Measurements from ENCODE around the gene UCN.
A peak's percentile ranks its signal among the peaks of the same experiment; 100 is the strongest.
"Not testable (repeated sequence)": the region's sequence is repeated elsewhere in the genome, so short reads cannot be mapped to it uniquely, and the experiment has no call there.

The UCN gene, protein sequence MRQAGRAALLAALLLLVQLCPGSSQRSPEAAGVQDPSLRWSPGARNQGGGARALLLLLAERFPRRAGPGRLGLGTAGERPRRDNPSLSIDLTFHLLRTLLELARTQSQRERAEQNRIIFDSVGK

DNA sequence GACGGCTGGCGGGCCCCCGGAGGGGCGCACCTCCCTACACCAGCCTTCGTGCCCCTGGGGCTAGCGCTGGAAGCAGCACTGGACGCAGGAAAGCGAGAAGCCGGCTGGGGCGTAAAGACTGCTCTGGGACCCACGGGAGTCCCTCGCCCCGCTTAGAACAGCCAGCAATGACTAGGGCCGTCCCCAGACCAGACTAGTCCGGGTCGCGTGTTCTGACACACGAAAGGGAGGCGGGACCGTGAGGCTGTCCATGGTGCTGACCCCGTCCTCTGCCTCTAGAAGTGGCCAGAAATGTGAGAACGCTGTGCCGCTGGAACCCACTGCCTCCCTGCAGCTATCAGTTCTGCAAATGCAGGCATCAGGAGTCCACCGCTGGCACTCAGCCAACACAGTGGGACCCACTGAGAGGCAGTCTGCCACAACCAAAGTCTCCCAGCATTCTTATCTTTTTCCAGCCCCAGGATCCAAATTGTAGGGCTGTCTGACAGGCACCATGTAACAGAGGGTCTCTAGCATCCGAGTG is at the start of gene UCN:
Gene UCN, minus strand, starts transcription at position 87 of the 523 bp plus-strand sequence. CDS start 550 bp downstream, outside the sequence.
- DNase-seq (ENCODE audit: low spot score), result no peak

DNA sequence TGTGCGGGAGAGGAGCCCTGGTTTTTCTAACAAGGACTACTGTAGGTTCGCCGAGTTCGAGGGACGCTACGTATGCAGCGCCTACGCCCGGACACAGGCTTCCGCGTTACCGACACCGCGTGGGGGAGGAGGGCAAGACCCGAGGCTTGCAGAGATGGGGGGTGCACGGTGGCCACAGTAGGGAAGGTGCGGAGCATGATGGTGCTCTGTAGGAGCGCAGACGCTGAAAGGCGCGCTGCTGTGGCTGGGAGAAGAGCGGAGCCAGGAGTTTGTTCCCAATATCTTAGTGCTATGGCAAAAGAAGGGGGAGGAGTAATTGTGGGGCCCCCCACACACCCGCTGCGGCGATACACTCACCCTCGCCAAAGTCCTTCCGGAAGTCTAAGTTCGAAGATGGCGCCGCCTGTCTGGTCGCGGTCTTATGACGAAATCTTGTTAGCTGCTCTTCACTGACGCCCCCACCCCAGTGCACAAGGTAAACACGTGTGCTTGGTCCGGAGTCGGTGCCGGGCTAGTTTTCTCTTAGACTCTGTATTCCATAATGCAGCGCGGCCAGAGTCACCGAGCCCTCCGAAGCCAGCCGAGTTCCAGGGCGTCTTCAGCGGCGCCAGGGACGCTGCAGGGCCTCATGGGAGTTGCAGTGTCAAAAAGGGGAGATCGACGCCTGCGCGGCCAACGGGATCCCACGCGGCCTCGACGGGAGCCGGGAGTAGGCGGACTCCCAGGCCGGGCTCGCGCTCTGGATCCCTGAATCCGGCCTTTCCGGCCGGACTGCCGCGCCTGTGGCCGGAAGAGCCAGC is 48.3 kb upstream of the UCN start, which contains the start of gene GTF3C2:
Gene GTF3C2, minus strand, starts transcription at position 383 of the 800 bp plus-strand sequence. CDS start 13,210 bp downstream, outside the sequence.
- peak; percentile 93 for DNase-seq (ENCODE audit: low spot score)

DNA sequence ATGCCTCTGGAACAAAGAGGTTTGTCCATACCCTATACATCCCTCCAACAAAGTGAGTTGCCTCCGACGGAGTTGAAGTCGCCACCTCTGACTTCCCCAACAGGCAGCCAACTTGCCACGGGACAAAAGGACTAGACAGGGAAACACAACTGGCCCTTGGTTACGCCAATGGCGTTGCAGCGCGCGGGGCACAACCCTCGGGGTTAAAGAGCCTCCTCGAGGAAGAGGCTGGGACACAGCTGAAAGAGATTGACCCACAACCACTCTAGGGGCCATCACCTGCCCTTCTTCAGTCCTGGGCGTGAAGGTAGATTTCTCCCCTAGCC is 47.8 kb upstream of the UCN start:
- DNase-seq (ENCODE audit: low spot score), result no peak

DNA sequence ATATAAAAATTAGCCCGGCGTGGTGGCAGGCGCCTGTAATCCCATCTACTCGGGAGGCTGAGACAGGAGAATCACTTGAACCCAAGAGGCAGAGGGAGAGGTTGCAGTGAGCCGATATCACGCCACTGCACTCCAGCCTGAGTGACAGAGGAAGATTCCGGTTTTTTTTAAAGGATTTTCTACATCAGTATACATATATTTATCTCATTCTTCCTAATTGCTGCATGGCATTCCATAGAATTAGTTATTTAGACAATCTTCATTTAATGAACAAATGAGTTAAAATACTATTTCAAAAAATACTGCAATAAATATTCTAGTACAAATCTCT is 46.3 kb upstream of the UCN start:
- no peak for DNase-seq (ENCODE audit: low spot score)

DNA sequence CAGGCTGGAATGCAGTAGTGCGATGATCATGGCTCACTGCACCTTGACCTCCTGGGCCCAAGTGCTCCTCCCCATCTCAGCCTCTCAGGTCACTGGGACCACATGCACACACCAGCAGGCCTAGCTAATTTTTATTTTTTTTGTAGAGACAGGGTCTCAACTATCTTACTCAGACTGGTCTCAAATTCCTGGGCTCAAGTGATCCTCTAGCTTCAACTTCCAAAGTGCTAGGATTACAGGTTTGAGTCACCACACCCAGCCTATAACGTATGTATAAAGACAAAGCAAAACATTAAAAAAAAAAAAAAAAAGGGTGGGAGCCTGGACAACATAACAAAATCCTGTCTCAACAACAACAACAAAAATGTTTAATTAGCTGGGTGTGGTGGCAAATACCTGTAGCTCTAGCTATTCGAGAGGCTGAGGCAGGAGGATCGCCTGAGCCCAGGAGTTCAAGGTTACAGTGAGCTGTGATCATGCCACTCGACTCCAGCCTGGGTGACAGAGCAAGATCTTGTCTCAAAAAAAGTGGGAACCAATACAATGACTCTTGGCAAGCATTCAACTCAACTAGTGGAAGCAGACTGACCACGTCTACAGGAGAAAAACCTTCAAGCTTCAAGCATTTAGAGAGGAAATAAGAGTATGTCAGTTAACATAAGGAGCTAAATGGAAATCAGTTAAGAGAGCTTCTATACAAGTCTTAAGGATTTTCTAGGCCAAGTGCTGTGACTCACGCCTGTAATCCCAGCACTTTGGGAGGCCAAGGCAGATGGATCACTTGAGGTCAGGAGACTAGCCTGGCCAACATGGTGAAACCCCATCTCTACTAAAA is 45.7 kb upstream of the UCN start:
- no peak for DNase-seq (ENCODE audit: low spot score)

DNA sequence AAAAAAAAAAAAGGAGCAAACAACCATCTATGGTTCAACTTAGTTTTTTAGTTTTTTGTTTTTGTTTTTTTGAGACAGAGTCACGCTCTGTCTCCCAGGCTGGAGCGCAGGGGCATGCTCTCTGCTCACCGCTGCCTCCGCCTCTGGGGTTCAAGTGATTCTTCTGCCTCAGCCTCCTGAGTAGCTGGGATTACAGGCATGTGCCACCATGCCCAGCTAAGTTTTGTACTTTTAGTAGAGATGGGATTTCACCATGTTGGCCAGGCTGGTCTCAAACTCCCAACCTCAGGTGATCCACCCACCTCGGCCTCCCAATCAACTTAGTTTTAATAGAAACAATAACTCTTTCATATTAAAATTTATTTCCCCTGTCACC is 45.1 kb upstream of the UCN start:
- DNase-seq (ENCODE audit: low spot score), result not testable (repeated sequence)

DNA sequence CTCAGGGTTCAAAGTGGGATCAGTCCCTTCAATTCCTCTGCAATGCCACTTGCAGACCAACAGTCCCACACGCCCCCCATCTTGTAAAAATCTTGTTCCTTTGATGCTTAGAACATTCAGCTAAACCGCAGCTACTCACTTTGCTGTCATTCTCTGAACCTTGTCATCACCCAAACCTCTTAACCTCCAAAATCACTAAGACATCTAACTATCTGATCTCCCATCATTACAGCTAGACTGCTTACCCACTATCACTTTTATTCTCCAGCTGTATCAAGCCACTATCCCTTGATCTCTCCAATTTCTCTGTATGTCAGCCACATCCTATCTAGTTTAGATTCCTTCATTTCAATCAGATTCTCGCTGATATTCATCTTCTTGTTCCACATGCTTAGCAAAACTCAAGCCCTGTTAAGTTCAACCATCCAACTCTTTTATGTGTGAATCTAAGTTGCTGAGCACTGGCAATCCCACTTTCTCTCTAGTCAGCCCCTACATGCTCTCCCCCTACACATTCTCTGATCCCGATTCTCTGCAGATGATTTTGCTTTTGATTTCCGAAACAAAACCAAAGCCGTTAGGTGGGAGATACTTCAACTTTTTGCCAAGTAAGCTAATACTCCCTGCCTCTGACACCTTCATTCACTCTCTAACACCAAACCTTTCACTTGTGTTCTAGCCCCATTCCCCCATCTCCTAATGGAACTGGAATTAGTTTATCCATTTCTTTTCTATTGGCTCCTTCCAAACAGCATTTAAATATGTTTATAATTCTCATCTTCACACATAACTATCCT is 43.8 kb upstream of the UCN start:
- peak; percentile 11 for DNase-seq (ENCODE audit: low spot score)

DNA sequence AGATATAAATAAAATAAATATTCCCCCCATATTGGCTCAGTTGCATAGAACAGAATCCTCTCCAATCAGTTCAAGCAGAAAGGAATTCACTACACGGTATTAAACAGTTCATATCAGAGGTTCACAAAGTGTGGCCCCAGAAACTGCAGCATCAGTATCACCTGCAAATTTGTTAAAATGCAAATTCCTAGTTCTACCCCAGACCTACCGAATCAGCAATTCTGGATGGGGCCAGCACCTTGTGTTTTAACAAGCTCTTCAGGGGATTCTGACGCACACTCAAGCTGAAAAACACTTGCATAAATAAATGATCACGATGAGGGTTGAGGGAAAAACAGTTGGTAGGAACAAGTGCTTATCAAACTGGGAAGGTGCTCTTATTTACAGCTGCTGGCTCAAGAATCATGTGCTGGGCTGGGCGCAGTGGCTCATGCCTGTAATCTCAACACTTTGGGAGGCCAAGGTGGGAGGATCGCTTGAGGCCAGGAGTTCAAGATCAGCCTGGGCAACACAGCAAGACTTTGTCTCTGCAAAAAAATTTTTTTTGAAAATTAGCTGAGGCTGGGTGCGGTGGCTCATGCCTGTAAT is 42.0 kb upstream of the UCN start:
- DNase-seq (ENCODE audit: low spot score), result no peak

DNA sequence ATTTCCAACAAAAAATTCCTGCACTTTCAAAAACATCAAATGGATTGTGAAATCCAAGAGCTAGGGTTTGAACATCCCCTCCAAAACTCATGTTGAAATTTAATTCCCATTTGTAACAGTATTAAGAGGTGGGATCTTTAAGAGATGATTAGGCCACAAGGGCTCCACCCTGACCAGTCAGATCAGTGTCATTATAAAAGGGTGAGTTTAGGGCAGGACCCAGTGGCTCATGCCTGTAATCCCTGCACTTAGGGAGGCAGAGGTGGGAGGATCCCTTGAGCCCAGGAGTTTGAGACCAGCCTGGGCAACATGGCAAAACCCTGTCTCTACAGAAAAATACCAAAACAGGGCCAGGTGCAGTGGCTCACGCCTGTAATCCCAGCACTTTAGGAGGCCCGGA is 39.4 kb upstream of the UCN start:
- DNase-seq (ENCODE audit: low spot score), result no peak

DNA sequence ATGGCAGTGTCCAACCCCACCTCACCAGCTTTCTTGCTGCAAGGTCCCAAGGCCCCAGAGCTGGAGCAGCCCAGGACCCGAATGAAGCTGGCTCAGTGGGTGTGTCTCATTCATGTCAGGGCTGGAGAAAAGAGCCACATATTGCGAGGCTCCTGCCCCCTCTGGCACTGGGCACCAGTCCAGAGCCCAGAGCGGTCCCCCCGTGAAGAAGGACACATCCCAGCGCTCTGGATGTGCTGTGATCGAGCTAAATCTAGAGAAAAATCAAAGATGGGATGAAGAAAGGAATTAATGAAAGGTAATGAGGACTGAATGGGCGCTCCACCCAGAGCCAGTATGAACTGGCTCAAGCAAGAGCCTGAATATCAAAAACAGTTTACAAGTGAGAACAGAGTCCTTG is 27.9 kb upstream of the UCN start:
- DNase-seq (ENCODE audit: low spot score), result no peak

DNA sequence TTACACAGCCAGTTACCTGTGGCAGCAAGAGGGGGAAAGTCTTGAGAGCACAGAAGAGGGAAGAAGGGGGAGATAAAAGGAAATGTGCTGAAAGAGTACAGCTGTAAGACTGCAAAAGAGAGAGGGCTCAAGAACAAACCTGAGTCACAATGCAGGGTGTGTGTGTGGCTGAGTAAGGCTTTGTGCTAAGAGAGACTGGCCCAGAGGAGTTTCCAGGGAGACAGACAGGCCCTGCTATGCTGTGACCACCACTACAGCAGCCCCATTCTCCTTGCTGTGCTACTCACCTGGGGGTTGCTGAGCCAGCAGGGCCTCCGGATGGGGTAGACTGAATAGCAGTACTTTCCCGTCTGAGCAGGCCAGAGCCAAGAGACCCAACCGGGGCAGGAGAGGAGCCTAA is 27.1 kb upstream of the UCN start:
- no peak for DNase-seq (ENCODE audit: low spot score)

DNA sequence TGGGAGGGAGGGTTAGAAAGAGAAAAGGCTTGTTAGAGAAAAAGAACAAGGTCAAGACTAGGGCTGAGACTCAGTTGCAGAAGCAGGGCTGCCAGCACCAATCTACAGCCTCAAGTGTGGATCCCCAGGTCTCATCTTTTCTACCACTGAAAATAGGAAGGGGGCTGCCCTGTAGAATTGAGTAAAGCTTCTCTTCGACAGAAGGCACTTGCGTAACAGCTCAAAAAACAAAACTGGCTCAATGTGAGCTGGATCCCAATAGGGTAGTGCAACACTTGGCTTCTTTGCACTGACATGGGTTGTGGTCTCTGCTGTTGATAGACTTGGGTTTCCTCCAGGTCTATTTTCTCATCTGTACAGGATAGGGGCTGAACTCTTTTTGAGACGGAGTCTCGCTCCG is 16.5 kb upstream of the UCN start:
- DNase-seq (ENCODE audit: low spot score), result no peak

DNA sequence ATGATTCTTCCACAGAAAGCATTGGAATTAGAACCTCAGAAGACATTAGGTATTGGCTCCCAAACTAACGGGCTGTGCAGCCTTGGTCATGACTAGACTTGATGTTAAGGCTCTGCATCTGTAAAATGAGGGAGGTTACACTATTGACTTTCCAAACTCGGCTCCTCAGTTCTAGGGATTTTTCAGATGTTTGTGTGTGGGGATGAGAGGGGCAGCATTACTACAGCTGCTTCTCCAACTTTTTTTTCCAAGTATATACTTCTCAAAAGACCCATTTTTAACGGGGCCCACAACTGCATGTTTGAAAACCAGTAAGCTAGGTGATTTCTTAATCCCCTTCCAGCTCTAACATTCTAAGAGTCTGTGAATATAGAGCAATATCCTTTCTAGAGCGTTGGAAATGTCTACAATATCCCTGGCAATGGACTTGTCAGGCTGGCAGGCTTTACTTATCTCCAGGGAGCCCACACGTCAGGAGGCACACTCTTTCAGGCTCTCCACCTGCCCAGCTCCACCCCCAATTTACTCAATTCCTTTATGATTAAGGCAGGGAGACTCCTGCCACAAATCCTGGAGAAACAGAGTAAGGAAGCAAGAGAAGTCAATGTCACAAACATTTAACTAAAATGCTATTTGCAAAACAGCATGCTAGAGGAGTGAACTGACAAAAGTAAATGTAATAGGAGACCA is 15.5 kb upstream of the UCN start:
- DNase-seq (ENCODE audit: low spot score), result no peak

DNA sequence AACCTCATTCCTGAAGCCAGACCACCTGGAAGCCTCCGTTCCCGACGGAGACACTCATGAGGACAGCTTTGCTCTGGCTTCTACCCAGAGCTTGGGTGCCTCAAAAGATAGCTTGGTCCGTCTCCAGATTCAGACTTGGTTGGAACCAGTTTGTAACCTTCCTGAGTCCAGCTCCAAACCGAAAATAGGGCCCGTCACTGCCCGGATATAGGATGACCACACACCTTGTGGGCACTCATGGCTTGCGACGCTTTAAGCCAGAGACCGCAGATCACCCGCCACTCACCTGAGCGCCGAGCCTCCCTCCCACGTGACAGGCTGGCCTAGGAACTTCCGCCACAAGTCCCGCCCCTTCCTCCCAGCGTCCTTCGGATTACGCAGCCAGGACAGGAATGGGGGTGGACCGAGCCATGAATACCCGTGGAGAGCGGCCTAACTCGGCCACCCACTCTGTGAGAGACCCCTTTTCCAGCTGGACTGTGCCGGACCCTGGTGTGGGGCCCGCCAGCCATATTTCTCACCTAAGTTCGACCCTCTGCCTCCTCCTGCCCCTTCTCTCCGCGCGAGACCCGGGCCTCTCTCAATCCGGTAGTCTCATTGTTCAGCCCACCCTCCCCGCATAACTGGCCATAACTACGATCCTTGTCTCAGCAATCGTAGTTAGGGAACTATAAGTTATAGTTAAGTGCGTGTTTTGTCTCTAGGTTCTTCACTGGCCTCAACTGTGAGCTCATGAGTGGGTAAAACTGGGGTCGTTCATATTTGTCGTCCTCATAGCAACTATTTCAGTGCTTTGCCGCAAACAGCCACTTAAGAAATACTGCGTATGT is 14.7 kb upstream of the UCN start, which contains the start of gene MPV17:
Gene MPV17, minus strand, starts transcription at position 332 of the 830 bp plus-strand sequence. CDS start 580 bp downstream, outside the sequence.
- DNase-seq (ENCODE audit: low spot score), result peak; percentile 85

DNA sequence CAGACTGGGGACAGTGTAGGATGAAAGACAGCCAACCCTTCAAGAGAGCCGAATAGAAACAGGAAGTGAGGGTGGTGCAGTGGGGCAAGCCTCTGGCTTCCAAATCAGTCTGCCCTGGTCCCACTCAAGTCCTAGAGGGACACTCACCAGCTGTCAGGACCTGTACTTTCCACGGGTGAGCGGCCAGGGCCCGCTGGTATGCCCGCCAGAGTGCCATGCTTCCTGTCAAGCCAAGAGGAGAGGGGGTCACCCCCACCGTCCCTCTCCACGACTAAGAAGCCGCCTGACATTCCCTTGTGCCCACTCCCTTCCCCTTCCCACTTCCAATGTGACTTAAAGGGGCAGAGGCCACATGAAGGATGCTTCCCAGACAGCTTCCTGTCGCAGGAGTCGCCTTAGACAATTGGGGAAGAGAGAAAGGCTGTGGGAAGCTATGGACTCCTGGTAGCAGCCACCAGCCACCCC is 14.1 kb upstream of the UCN start:
- DNase-seq (ENCODE audit: low spot score), result no peak

DNA sequence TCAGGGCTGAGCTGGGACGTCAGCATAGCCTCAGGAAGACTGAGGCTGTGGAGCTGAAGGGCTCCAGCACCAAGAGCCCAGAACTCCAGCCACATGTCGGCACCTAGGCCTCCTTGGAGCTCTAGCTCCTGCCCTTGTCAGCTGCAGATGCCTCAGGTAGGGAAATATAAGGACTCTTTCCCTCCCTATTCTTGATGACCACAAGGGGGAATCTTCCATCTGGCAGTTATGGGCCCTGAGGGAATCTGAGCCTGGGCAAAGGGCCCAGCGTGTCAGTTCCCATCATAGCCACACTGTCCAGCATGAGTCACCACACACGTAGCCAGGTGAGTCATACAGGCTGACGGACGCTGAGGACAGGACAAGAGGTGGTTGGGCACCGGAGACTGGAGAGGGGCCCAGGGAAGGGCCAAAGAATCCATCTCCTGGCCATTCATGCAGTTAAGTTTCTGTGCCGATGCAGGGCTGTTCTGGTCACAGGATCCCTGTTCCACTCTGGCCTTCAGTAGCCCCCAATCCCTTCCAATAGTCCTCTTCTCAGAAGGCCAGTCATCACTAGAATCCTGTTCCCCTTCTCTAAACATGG is 12.8 kb upstream of the UCN start:
- no peak for DNase-seq (ENCODE audit: low spot score)

DNA sequence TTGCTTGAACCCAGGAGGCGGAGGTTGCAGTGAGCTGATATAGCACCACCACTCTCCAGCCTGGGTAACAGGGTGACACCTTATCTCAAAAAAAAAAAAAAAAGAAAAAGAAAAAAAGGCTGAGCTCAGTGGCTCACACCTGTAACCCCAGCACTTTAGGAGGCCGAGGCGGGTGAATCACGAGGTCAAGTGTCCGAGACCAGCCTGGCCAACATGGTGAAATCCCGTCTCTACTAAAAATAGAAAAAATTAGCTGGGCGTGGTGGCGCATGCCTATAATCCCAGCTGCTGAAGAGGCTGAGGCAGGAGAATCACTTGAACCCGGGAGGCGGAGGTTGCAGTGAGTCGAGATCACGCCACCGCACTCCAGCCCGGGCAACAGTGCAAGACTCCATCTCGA is 11.6 kb upstream of the UCN start:
- DNase-seq (ENCODE audit: low spot score), result not testable (repeated sequence)

DNA sequence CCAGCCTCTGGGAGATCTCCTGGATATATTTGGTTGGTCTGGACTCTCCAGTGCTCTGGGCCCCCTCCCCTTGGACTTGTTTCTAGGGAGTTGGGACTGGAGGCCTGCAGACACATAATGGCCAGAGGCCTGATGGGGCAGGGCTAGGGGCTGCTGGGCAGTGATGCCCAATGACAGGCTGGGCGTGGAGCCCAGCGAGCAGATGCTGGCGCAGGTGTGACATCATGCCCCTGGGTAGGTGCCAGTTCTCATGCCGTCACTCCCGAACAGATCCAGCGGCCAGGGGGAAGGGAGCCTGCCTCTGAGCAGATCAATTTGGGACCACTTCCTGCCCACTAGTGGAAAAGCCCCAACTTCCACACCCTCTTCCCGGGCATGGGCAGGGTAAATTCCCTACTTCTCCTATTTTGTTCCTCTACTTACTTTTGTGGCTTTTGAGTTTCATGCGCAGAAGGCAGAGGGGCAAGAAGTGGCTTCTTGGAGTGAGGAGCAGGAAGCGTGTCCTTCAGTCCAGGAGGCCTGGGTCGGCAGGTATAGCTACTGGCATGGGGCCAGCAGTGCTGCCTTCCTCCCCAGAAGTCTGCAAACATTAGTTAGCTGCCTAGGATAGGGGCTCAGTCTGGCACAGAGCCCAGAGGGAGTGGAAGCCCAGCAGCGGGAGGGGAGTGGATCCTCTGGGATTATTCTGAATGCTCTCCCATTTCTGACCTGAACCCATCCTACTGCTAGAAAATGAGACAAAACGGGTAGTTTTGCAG is 8.6 kb upstream of the UCN start:
- no peak for DNase-seq (ENCODE audit: low spot score)

DNA sequence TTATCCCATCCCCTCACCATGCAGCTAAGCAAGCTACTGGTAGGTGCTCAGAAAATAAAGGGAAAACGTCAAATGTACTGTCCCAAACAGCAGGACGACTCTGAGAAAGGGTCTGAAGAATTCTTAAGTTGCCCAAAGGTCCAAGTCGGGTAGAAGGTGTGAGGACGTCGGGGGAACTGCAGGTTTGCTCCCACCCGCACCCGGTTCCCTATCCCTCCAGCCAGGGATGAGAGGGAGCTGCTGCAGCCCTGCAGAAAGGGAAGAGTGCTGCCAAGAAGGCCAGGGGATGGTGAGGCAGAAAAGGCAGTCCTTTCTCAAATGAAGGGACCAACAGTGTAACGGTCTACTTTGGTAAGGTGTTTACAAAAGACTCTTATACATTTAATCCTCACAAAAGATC is 6.9 kb upstream of the UCN start:
- no peak for DNase-seq (ENCODE audit: low spot score)

All from CD4-positive, alpha-beta T cell treated with Interleukin-15 for 4 hours (primary cell).